DLD1 (cell line): ENCODE results near the gene DNAJB11.

Experiments
- in situ Hi-C: cut with HindIII; loops from 2 replicates; pipeline ENCODE4 v1.10.0; 2017; ENCODE audit warnings: low sequenced_read_pairs

DNAJB11 gene

DNA sequence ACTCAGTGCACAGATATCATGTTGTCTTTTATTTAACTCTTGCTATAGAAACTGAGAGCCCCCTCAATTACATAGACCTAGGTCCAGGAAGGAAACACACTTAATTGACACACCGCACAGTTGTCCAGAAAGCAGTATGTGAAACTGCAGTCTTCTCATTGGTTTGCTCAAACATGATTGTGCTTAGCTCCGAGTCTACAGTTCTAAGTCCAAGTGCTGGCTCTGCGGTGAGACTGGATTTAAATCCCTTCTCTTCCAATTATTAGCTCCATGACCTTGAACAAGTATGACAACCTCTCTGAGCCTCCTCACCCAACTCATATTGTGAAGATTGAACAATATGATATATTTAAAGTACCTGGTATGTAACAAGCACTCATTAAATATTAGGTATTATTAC, 23.3 kb downstream of the DNAJB11 start:
- in situ Hi-C loops: no loop called here

GRCh38 chr3:186594591-186595113, 24.1 kb downstream of the DNAJB11 start:
- in situ Hi-C loops: no loop called here

- in situ Hi-C loops: no loop called here
Observed at GRCh38 chr3:186596568-186597287, 26.2 kb downstream of the DNAJB11 start.

DNA sequence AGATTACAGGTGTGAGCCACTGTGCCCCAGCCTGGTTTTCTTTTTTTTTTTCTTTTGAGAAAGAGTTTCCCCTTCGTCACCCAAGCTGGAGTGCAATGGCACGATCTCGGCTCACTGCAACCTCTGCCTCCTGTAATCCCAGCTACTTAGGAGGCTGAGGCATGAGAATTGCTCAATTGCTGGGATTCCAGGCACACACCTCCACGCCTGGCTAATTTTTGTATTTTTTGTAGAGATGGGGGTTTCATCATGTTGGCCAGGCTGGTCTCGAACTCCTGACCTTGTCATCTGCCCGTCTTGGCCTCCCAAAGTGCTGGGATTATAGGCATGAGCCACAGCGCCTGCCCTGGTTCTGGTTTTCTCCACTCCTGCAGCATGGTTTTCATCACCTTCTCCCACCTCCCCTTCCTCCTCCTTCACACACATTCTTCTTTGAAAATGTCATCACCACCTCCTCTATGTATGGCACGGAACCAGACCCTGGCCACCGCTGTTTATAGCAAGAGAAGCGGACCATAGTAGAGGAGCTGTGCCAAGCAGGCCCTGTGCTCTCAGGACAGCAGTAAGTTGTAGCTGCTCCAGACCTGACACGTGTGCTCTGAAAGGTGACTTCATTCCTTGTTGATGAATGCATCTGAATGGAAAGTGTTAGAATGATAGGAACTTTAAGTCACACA, 27.7 kb downstream of the DNAJB11 start:
- in situ Hi-C loops: no loop called here

GRCh38 chr3:186598794-186599141, 28.2 kb downstream of the DNAJB11 start:
- in situ Hi-C loops: no loop called here

- in situ Hi-C loops: no loop called here
Observed at GRCh38 chr3:186599142-186599784, 28.7 kb downstream of the DNAJB11 start.

DNA sequence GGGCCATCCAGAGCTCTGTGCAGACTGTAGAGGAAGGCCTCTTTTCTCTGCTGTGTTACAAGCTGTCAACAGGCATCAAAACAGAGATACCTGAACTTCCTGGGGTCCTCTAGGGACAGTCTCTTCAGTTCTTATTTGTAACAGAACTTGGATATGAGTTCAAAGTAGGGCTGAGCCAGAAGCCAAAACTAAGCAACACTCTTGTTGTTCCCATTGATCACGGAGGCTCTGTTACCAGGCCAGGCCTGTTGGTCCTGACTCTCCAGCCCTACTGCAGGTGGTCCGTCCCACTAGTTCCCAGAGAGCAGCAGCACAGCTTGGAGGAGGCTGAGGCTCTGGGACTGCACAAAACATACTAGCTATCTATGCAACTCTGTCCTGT, 29.3 kb downstream of the DNAJB11 start:
- in situ Hi-C loops: no loop called here

- in situ Hi-C loops: no loop called here
Observed at GRCh38 chr3:186600896-186601295, 30.4 kb downstream of the DNAJB11 start.

DNA sequence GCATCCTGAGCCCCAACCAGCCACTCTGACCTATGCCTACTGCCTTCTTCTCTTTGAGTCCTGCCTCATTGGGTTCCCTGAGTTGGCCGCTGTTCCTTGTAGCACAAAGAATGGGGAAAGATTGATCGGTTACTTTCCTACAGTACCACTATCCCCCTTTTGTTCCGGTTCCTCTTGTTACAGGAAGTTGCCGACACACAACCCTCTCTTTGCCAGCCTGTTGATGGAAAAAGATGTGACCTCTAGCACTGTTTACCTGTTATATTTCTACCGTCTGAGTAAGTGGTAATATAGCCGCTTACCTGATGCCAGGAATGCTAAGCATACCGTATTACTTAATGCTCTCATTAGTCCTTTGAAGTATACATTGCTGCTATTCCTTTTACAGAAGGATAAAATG, 32.6 kb downstream of the DNAJB11 start:
- in situ Hi-C loops: no loop called here

GRCh38 chr3:186605078-186605477, 34.6 kb downstream of the DNAJB11 start:
- in situ Hi-C loops: no loop called here

GRCh38 chr3:186605561-186606545, 35.3 kb downstream of the DNAJB11 start:
- in situ Hi-C loops: no loop called here

DNA sequence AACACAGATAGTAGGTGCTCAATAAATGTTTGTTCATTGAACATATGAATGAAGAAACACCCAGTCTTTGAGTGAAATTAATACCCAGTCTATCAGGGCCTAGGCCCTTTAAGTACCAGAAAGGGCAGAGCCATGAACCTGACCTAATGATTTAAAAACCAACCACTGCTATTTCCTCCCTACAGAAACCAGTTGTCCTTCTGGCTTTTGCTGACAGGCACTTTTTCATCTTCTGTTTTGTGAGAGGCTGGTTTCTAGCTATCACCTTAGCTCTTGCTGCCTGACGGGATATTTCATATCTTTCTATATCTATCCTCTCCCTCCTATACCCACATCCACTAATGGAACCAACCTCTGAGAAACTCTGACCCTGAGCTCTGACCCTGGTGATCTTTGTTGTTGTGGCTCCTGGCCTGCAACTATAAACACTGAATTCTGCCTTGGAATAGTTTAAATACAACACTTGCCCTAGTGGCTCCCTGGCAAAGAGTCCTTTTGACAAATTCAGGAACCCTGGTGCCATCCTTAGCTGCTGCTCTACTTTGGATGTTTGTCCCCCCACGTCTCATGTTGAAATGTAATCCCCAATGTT, 38.2 kb downstream of the DNAJB11 start:
- in situ Hi-C loops: no loop called here

DNA sequence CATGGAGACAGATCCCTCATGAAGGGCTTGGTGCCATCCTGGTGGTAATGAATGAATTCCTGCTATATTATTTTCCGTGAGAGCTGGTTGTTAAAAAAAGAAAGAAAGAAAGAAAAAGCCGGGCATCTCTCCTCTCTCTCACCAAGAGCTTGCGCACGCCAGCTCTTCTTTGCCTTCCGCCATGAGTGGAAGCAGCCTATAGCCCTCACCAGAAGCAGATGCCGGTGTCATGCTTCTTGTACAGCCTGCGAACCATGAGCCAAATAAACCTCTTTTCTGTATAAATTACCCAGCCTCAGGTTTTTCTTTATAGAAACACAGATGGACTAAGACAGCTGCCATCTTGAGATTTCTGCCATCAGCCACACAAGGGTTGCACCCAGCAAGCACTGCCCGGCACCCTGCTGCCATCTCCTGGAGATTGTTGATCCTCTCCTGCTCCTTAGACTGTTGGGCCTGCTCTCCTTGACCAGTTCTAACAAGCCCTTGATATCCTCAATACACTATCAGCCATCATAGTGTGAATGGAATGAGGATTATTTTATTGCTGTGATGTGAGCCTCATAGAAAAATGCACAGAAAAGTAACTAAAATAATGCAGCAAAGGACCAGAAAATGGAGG, 38.8 kb downstream of the DNAJB11 start:
- in situ Hi-C loops: no loop called here

DNA sequence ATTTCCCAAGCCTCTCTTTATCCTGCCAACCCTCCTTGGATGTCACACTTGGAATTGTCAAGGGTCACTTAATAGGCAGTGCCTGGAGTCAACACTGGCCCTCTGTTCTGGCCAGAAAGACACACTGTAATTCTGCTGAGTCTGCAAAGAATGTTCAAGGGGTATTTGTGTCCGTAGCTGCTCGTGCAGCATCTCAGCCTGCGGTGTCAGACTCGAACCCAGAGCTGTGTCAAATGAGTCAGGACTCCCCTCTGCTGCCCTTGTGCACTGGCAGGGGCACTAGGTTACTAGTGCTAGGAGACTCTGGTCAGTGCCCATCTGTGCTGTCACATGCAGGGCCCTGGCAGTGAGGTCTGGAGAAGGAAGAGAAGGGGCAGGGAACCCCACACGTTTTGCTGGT, 41.5 kb downstream of the DNAJB11 start:
- in situ Hi-C loops: no loop called here

DNA sequence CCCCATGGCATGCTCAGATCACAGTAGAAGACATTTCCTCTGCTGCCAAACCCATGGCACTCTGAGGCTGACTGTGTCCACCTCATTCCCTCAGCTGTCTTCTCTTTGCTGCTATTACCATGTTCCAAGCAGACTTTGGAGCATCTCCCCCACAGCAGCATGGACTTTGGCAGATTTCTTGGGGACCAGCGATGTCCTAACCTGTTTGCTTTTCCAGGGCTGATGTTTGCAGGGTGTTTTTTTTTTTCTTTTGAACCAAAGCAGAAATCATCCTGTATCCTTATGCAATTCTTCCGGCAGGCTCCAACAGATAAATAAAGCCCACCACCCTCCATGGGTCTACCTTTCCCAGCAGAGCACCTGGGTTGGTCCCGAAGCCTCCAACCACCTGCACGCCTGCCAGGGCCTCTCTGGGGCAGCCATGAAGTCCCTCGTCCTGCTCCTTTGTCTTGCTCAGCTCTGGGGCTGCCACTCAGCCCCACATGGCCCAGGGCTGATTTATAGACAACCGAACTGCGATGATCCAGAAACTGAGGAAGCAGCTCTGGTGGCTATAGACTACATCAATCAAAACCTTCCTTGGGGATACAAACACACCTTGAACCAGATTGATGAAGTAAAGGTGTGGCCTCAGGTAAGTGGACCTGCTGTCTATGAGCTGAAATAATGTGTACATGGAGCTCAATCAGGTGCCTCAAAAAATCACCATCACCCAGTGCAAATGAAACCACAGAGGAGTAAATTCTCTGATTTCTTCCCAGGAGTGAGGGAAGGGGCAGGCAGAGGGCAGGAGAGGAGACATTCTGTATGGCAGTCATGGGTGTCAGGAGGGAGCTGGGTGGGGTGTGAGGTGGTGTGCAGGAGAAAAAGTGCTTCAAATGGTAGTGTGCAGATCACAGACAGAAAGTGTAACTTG, 42.5 kb downstream of the DNAJB11 start, which contains the start of gene AHSG:
Gene AHSG (plus strand): TSS at position 340 of the 916 bp plus-strand sequence. CDS start 82 bp downstream, at position 422.
- in situ Hi-C loops: no loop called here

GRCh38 chr3:186613637-186614265, 43.2 kb downstream of the DNAJB11 start:
- in situ Hi-C loops: no loop called here

GRCh38 chr3:186614266-186614596, 43.7 kb downstream of the DNAJB11 start:
- in situ Hi-C loops: no loop called here
